HFF-Myc (cell line): Measurements from ENCODE around the gene GYG1.
A peak's percentile ranks its signal among the peaks of the same experiment; 100 is the strongest.

Experiments used
- DNase-seq: peaks from one replicate; pipeline ENCODE4 v3.0.0-alpha.2; 2011; ENCODE audit warnings: low read depth; ENCODE audit errors: extremely low read depth
- H3K4me3 ChIP-seq: replicated peaks from 2 replicates; pipeline ENCODE4 v1.5.1; 2011; ENCODE audit warnings: low read depth, mild to moderate bottlenecking, control low read depth, low read length
- CTCF ChIP-seq: IDR thresholded peaks from 2 replicates; pipeline ENCODE4 v1.5.1; 2012; ENCODE audit warnings: mild to moderate bottlenecking, low read depth, low read length, control low read depth; ENCODE audit errors: missing control alignments

The GYG1 gene

DNA sequence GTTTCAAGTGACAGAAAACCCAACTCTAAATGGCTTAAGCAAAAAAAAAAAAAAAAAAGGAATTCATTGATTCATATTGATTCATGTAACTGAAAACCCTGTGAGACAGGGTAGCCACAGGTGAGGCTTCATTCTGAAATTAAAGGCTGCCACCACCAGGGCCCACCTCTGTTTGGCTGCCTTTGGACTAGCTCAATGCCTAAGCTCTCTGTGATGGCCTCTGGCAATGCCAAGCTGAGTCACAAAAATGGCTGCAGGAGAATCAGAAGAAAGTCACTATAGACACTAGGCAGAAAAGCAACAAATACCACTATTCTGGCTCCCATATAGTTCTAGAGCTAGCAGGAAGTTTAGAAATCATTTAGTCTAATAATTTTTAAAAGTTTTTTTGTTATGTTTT is 38.2 kb upstream of the GYG1 start:
- H3K4me3 ChIP-seq = no peak overlapping the region
- no peak for DNase-seq
- no peak for TF ChIP-seq CTCF

GRCh38 chr3:148954981-148955380 is 36.4 kb upstream of the GYG1 start:
- no peak for DNase-seq
- no peak for TF ChIP-seq CTCF
- no peak overlapping the region for H3K4me3 ChIP-seq

- H3K4me3 ChIP-seq = no peak overlapping the region
- DNase-seq = peak; percentile 66
- TF ChIP-seq CTCF = peak; percentile 55
Measured at GRCh38 chr3:148955544-148956346, 35.6 kb upstream of the GYG1 start.

DNA sequence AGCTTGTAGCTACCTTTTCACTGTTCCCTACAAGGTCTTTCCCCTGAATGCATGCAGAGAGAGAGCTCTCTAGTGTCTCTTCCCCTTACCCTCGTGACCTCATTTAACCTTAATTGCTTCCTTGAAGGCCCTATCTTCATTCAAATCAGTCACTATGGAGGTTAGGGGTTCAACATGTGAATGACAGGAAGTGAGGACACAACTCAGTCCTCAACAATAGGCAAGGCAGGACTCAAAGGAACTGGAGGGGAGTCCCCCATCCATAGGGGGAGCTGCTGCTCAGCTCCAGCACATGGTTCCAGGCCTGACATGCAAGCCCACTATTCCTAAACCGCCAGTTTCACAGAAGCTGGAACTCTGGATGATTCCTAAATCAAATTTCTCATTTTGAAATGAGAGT is 33.8 kb upstream of the GYG1 start:
- DNase-seq = no peak

DNA sequence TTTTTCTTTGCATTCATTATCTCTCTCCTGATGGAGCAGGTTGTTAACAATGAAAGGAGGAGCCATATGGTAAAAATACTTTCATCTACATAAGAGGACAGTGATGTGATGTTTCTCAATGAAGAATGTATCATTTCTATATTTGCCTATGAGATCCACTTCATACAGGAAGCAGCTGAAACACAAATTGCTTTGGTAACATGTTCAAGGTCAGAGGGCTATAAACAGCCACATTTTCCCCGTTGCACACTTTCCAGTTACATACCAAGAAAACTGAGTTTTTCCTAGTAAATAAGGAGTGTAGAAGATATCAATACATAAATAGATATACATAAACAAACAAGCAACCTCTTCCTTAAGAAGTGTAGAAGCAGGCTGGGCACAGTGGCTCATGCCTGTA is 32.6 kb upstream of the GYG1 start:
- no peak for TF ChIP-seq CTCF
- no peak overlapping the region for H3K4me3 ChIP-seq
- no peak for DNase-seq

More for the DNA sequence above, 33.8 kb upstream of the GYG1 start:
- peak; percentile 35 for TF ChIP-seq CTCF
- no peak overlapping the region for H3K4me3 ChIP-seq

DNA sequence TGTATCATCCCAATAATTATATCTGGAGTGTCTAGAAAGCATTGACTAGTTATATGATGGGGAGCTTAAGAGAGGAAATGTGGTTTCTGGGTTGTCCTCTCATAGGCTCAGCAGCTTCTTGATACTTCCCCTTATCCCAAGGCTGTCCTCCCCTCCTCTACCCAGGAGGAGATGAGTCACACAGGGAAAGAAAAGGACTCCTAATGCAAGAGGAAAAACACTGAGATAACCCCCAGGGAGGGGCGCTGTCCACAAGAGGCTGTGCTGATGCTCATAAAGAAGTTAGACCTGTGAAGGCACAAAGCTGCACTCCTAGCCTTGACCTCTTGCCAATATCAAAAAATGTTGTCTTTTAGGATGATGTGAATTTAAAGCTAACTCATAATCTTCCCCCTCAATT is 28.8 kb upstream of the GYG1 start:
- H3K4me3 ChIP-seq = no peak overlapping the region
- no peak for TF ChIP-seq CTCF
- peak; percentile 42 for DNase-seq

GRCh38 chr3:148964809-148965208 is 26.5 kb upstream of the GYG1 start:
- no peak for DNase-seq
- no peak overlapping the region for H3K4me3 ChIP-seq
- no peak for TF ChIP-seq CTCF
